Measurements from ENCODE around the gene VPS16. TPM values are rescaled to one million over a fixed set of nuclear protein-coding genes. Genes with fewer than 3 reads are reported as not detected.

Gene VPS16
- total RNA-seq, 4 donors from 2014 or later = 23.3 to 45.2 (median 26.3) TPM

DNA sequence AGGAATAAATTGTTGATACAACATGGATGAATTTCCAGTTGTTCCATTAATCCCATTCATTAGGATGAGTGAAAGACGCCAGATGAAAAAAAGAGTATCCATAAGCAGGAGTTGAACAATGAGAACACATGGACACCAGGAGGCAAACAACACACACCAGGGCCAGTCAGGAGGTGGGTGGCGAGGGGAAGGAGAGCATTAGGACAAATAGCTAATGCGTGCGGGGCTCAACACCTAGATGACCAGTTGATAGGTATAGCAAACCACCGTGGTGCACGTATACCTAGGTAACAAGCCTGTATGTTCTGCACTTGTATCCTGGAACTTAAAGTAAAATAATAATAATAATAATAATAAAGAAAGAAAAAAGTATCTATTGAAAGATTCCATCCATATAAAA lies 11.2 kb upstream of the VPS16 start:
- TF ChIP-seq, protein P1, sequence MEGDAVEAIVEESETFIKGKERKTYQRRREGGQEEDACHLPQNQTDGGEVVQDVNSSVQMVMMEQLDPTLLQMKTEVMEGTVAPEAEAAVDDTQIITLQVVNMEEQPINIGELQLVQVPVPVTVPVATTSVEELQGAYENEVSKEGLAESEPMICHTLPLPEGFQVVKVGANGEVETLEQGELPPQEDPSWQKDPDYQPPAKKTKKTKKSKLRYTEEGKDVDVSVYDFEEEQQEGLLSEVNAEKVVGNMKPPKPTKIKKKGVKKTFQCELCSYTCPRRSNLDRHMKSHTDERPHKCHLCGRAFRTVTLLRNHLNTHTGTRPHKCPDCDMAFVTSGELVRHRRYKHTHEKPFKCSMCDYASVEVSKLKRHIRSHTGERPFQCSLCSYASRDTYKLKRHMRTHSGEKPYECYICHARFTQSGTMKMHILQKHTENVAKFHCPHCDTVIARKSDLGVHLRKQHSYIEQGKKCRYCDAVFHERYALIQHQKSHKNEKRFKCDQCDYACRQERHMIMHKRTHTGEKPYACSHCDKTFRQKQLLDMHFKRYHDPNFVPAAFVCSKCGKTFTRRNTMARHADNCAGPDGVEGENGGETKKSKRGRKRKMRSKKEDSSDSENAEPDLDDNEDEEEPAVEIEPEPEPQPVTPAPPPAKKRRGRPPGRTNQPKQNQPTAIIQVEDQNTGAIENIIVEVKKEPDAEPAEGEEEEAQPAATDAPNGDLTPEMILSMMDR (IDR thresholded peaks at IDR 0.05; ENCODE audit: low read depth) = no peak

DNA sequence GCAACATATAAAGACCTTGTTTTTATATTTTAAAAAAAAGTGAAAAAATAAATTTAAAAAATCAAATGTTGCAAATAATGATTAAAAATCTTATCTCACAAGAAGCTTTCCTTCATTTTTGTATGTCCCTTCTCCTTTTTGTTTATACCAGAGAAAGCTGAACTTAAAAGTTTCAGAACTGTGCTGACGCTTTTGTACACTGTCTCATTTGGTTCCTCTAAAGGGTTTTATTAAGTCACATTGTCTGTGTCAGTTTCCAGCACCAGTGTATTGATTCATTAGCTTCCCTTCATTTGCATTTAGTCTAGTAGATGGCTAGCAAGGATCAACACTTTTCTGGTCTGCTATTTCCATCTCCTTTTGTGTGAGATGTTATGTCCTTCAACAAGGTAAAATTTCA lies 6.8 kb upstream of the VPS16 start:
- TF ChIP-seq, protein P1 (IDR thresholded peaks at IDR 0.05; ENCODE audit: low read depth) = no peak

DNA sequence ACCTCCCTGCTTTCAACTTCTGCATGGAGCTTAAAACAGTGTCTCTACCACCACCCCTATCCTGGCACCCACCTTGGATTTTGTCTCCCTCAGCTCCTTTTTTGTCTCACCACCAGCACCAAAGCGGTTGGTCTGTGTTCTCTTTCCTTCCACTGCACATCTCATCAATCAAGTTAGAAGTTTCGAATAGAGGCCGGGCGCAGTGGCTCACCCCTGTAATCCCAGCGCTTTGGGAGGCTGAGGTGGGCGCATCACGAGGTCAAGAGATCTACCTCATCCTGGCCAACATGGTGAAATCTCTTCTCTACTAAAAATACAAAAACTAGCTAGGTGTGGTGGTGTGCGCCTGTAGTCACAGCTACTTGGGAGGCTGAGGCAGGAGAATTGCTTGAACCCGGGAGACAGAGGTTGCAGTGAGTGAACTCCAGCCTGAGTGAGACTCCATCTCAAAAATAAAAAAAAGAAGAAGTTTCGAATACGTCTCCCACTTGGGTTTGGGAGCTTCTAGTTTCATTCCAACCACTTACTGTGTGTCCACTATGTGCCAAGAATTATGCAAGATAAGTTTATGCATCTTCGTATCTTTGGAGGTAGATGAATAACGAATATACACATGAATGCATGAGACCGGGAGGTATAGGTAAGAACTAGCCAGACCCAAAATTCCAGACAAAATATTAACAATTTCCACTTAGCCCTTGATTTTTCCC lies 6.0 kb upstream of the VPS16 start:
- TF ChIP-seq, protein P1 (IDR thresholded peaks at IDR 0.05; ENCODE audit: low read depth) = no peak

GRCh38 chr20:2835331-2835796 lies 5.2 kb upstream of the VPS16 start:
- TF ChIP-seq, protein P1 (IDR thresholded peaks at IDR 0.05; ENCODE audit: low read depth) = no peak

DNA sequence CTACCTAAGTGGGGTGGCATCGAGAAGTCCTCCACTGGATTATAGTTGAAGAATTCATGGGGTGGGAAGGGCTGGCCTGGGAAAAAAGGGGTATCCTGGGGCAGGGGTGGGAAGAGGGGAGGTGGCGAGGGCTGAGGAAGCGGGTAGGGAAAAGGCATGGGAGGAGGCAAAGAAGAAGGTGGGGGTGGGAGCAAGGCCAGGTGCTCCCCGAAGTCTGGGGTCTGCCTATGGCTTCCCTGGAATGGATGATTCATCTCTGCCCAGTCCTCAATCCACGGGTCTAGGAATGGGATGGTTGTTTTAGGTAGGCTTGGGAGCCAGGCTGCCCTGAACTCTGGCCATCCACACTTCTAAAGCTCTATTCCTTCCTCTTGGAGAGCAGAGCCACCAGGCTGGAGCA lies 4.5 kb upstream of the VPS16 start:
- TF ChIP-seq, protein P1 (IDR thresholded peaks at IDR 0.05; ENCODE audit: low read depth) = no peak

GRCh38 chr20:2837221-2837960 lies 3.2 kb upstream of the VPS16 start:
- TF ChIP-seq, protein P1 (IDR thresholded peaks at IDR 0.05; ENCODE audit: low read depth) = no peak

- TF ChIP-seq, protein P1 (IDR thresholded peaks at IDR 0.05; ENCODE audit: low read depth) = no peak
Observed at GRCh38 chr20:2838170-2838797, 2.3 kb upstream of the VPS16 start.
